Gastrocnemius medialis (tissue), 4 donors: Measurements from ENCODE around the gene HLA-A. TPM values are rescaled to one million over a fixed set of nuclear protein-coding genes. Genes with fewer than 3 reads are reported as not detected.
A peak's percentile ranks its signal among the peaks of the same experiment; 100 is the strongest.
"Not testable (repeated sequence)": the region's sequence is repeated elsewhere in the genome, so short reads cannot be mapped to it uniquely, and the experiment has no call there.

Experiments
- ATAC-seq, 2 donors: fragments of 150-250 bp; one replicate each; pipeline ENCODE4 v1.9.1; 2016
- DNase-seq, 2 donors: peaks; one replicate each; pipeline ENCODE4 v3.0.0-alpha.2; 2019
- H3K27ac ChIP-seq, 4 donors: fragments of 200-600 bp; sonication (generic); 1 replicate in 1 of 4; 2 replicates in 3 of 4; pipeline ENCODE4 v1.5.1; 2016 to 2018; ENCODE audit warnings: mild to moderate bottlenecking in 2 of 4, moderate library complexity in 1 of 4
- H3K27me3 ChIP-seq, 3 donors: fragments of 200-600 bp; sonication (generic) in 2 of 3; 1 replicate in 1 of 3; 2 replicates in 2 of 3; pipeline versions ENCODE4 v1.5.1 to v1.6.0; 2016 to 2019; ENCODE audit warnings: mild to moderate bottlenecking in 1 of 3, moderate library complexity in 1 of 3
- H3K36me3 ChIP-seq, 2 donors: fragments of 200-600 bp; sonication (generic) in 1 of 2; one replicate each; pipeline ENCODE4 v1.5.1; 2017 to 2018
- H3K4me1 ChIP-seq, 2 donors: fragments of 200-600 bp; sonication (generic) in 1 of 2; one replicate each; pipeline ENCODE4 v1.5.1; 2016 to 2017; ENCODE audit warnings: mild to moderate bottlenecking in 2 of 2
- H3K4me3 ChIP-seq, 4 donors: fragments of 200-600 bp; sonication (generic) in 3 of 4; 1 replicate in 1 of 4; 2 replicates in 3 of 4; pipeline ENCODE4 v1.5.1; 2016 to 2019; ENCODE audit warnings: mild to moderate bottlenecking in 2 of 4
- H3K9me3 ChIP-seq, 3 donors: fragments of 200-600 bp; sonication (generic) in 2 of 3; 1 replicate in 1 of 3; 2 replicates in 2 of 3; pipeline ENCODE4 v1.5.1; 2016 to 2019
- CTCF ChIP-seq, 5 experiments: fragments of 450-650 bp in 3 of 5; fragments of 200-600 bp in 2 of 5; sonication (generic) in 2 of 5; IDR thresholded peaks in 4 of 5; conservative IDR thresholded peaks in 1 of 5; 1 replicate in 4 of 5; 2 replicates in 1 of 5; pipeline ENCODE4 v1.5.1; 2016 to 2019; ENCODE audit warnings: antibody characterized with exemption in 5 of 5, mild to moderate bottlenecking in 3 of 5, moderate library complexity in 3 of 5
- POLR2A ChIP-seq, 2 donors: fragments of 450-650 bp; IDR thresholded peaks; one replicate each; pipeline ENCODE4 v1.6.1; 2017; ENCODE audit warnings: antibody characterized with exemption in 2 of 2, mild to moderate bottlenecking in 2 of 2, moderate library complexity in 2 of 2
- in situ Hi-C, 4 donors: fragments of 200-750 bp; cut with MboI; loops; one replicate each; pipeline versions ENCODE4 v1.15.0 to v1.8.0; 2017; ENCODE audit warnings: low sequenced_read_pairs in 4 of 4
- intact Hi-C: fragments of 100-400 bp; cut with DNase I; formaldehyde crosslinking; loops from one replicate; pipeline ENCODE4 v1.15.1; 2023; ENCODE audit warnings: low total_unique reads
- total RNA-seq, 4 donors: library from RNA; depleted of rRNA; stranded (reverse); fragments of >200 nt; gene quantifications; one replicate each; pipeline versions ENCODE4 v1.1.0 to v1.2.3, GENCODE V29; 2016

HLA-A gene
- total RNA-seq, 4 donors from 2014 or later: 149 to 161 (median 154) TPM

- Histone ChIP-seq H3K36me3 (no peaks in the 10 kb centered on the region), H3K27ac (no peak overlapping the region), H3K4me1 (peaks cover 3 to 15% of the 10 kb centered on the region in 2 donors), H3K4me3 (no peak overlapping the region), H3K27me3 (no peaks in the 10 kb centered on the region), H3K9me3 (no peaks in the 10 kb centered on the region)
- intact Hi-C loops: loop anchor here (5.0 kb wide), 1 partner anchor 161 kb away; no protein-coding TSS in a partner anchor
- DNase-seq (no peak), ATAC-seq (no peak)
- in situ Hi-C loops: no loop called here
- no peak for TF ChIP-seq POLR2A (IDR thresholded peaks at IDR 0.05)
- no peak for TF ChIP-seq CTCF (IDR thresholded peaks at IDR 0.05 in 4 of 5, conservative IDR thresholded peaks at IDR 0.05 in 1 of 5)
These were observed 15.7 kb downstream of the HLA-A start for GRCh38 chr6:29958046-29958445.

GRCh38 chr6:29958921-29959320, 16.6 kb downstream of the HLA-A start:
- Histone ChIP-seq H3K4me3 (no peak overlapping the region), H3K36me3 (no peaks in the 10 kb centered on the region), H3K27ac (no peak overlapping the region), H3K4me1 (peaks cover 0 to 13% of the 10 kb centered on the region in 2 donors), H3K9me3 (no peaks in the 10 kb centered on the region), H3K27me3 (no peaks in the 10 kb centered on the region)
- in situ Hi-C loops (no loop called here), intact Hi-C loops (loop anchor here (5.0 kb wide), 1 partner anchor 162 kb away; no protein-coding TSS in a partner anchor)
- DNase-seq (no peak), ATAC-seq (no peak)
- TF ChIP-seq CTCF (IDR thresholded peaks at IDR 0.05 in 4 of 5, conservative IDR thresholded peaks at IDR 0.05 in 1 of 5): no peak
- no peak for TF ChIP-seq POLR2A (IDR thresholded peaks at IDR 0.05)

- intact Hi-C loops (loop anchor here (5.0 kb wide), 1 partner anchor 162 kb away; no protein-coding TSS in a partner anchor), in situ Hi-C loops (no loop called here)
- H3K36me3 ChIP-seq: no peaks in the 10 kb centered on the region
- no peak overlapping the region for H3K4me3 ChIP-seq
- DNase-seq (no peak), ATAC-seq (no peak)
- peaks cover 3 to 17% of the 10 kb centered on the region in 2 donors for H3K4me1 ChIP-seq
- no peak for TF ChIP-seq POLR2A (IDR thresholded peaks at IDR 0.05)
- TF ChIP-seq CTCF (IDR thresholded peaks at IDR 0.05 in 4 of 5, conservative IDR thresholded peaks at IDR 0.05 in 1 of 5): no peak
- H3K27me3 ChIP-seq: no peaks in the 10 kb centered on the region
- H3K27ac ChIP-seq: no peak overlapping the region
- H3K9me3 ChIP-seq: no peaks in the 10 kb centered on the region
These were observed 17.1 kb downstream of the HLA-A start for GRCh38 chr6:29959467-29959866.

GRCh38 chr6:29961966-29962365, 19.6 kb downstream of the HLA-A start:
- intact Hi-C loops (no loop called here), in situ Hi-C loops (no loop called here)
- no peak for DNase-seq
- Histone ChIP-seq H3K4me1 (peaks cover 25 to 38% of the 10 kb centered on the region in 2 donors), H3K4me3 (no peak overlapping the region), H3K9me3 (no peaks in the 10 kb centered on the region), H3K36me3 (no peaks in the 10 kb centered on the region), H3K27me3 (no peaks in the 10 kb centered on the region), H3K27ac (no peak overlapping the region)
- ATAC-seq: no peak
- no peak for TF ChIP-seq POLR2A (IDR thresholded peaks at IDR 0.05)
- no peak for TF ChIP-seq CTCF (IDR thresholded peaks at IDR 0.05 in 4 of 5, conservative IDR thresholded peaks at IDR 0.05 in 1 of 5)

GRCh38 chr6:29963697-29964096, 21.4 kb downstream of the HLA-A start:
- ATAC-seq, H3K36me3 ChIP-seq, H3K27me3 ChIP-seq, H3K9me3 ChIP-seq, in situ Hi-C loops, DNase-seq, H3K4me3 ChIP-seq: not testable (repeated sequence)
- peaks cover 38 to 54% of the 10 kb centered on the region in 2 donors for H3K4me1 ChIP-seq
- intact Hi-C loops: loop anchor here (2.0 kb wide), 1 partner anchor 103 kb away; the partner anchor contains the start of gene PPP1R11
- H3K27ac ChIP-seq: peak overlapping the region in 3 of 4 donors; percentile 86 to 92 (median 88)
